SH-SY5Y (cell line): Measurements from ENCODE around the gene ELOVL3.

Experiments used
- GATA2 ChIP-seq: IDR thresholded peaks from 2 replicates; pipeline ENCODE4 v1.6.1; 2011; ENCODE audit warnings: mild to moderate bottlenecking, low read depth, low read length
- GATA3 ChIP-seq: IDR thresholded peaks from 2 replicates; pipeline ENCODE4 v1.6.1; 2011; ENCODE audit warnings: low read depth, mild to moderate bottlenecking, low read length, moderate library complexity

Gene ELOVL3

GRCh38 chr10:102264371-102264770 lies 38.3 kb downstream of the ELOVL3 start:
- TF ChIP-seq GATA2 = no peak
- no peak for TF ChIP-seq GATA3

GRCh38 chr10:102266670-102267069 lies 40.6 kb downstream of the ELOVL3 start:
- TF ChIP-seq GATA3 (no peak), GATA2 (no peak)

- no peak for TF ChIP-seq GATA3
- no peak for TF ChIP-seq GATA2
Observed at GRCh38 chr10:102267748-102268147, 41.6 kb downstream of the ELOVL3 start.

- no peak for TF ChIP-seq GATA3
- TF ChIP-seq GATA2 = no peak
Observed at GRCh38 chr10:102268375-102268888, 42.3 kb downstream of the ELOVL3 start.

- TF ChIP-seq GATA3 (no peak), GATA2 (no peak)
Observed at GRCh38 chr10:102269017-102269416, 42.9 kb downstream of the ELOVL3 start.

GRCh38 chr10:102274062-102274461 lies 48.0 kb downstream of the ELOVL3 start:
- TF ChIP-seq GATA2 (no peak), GATA3 (no peak)

GRCh38 chr10:102275343-102275742 lies 49.2 kb downstream of the ELOVL3 start:
- TF ChIP-seq GATA3 (no peak), GATA2 (no peak)

GRCh38 chr10:102279104-102279503 lies 53.0 kb downstream of the ELOVL3 start:
- TF ChIP-seq GATA2 = no peak
- no peak for TF ChIP-seq GATA3
